Measurements from ENCODE around the gene TTPAL.

Gene TTPAL

DNA sequence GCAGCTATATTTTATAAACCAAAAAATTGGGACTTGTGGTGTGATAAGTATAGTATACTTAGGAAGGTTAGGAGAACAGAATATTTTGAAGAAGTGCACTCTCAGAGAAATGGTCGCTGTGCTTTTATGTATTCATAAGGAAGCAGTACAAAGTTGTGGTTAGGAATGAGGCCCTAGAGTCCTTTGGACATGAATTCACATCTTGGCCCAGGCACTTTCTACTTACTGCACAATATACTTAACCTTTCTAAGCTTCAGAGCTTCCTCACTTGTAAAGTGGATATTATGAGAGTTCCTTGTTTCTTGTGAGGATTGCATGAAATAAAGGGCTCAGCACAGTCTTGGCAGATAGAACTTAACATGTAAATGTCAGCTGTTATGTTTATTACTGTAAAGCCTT is 67.2 kb downstream of the TTPAL start:
- DNase-seq = no peak

DNA sequence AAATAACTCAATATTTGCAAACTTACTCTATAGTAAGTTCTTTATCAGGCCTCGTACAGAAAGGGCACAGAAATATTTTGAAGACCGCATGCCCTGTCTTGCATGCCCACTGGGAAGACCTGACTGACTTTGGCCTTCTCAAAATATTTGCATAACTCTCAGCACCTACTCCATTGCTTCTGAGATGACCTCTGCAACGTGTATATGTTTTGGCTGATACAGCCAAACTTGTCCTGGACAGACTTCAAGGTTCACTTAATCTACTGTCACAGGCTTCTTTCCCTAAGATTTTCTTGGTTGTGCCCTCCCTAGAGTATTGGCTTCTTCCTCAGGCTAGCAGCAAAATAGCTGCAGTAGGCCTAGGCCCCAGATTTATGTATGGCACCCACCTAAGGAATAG is 67.7 kb downstream of the TTPAL start:
- no peak for DNase-seq
